IMR-90 (cell line): Measurements from ENCODE around the gene YBX2. TPM values are rescaled to one million over a fixed set of nuclear protein-coding genes. Genes with fewer than 3 reads are reported as not detected.

ENCODE experiments used
- ATAC-seq: fragments of 200-7000 bp; cut with Tn5 transposase; 2 replicates; pipeline ENCODE4 v1.9.1; 2020; ENCODE audit warnings: low read depth, mild to moderate bottlenecking, moderate library complexity
- BruUV-seq: library from RNA; stranded (reverse); fragments of 400-500 nt; replicated peaks from 2 replicates; lab custom pipeline; 2021; lab: Mats Ljungman, UMichigan
- CTCF ChIA-PET: fragments of 300-600 bp; formaldehyde crosslinking; extraction: SDS; loops from one replicate; lab custom pipeline; 2021; ENCODE audit warnings: antibody characterized with exemption; lab: Yijun Ruan, JAX
- POLR2A ChIA-PET: fragments of 300-600 bp; sonication (Branson Sonifier 250); formaldehyde crosslinking; loops from one replicate; lab custom pipeline; 2022; ENCODE audit warnings: antibody characterized with exemption; ENCODE audit not compliant: unreplicated experiment; lab: Charles Lee
- DNase-seq: peaks from one replicate; pipeline ENCODE4 v3.0.0; 2013
- H2AFZ ChIP-seq: replicated peaks from 2 replicates; pipeline ENCODE3; 2013; ENCODE audit warnings: low read length, mild to moderate bottlenecking; ENCODE audit not compliant: poor library complexity
- H2AK5ac ChIP-seq: 2 replicates; pipeline ENCODE4 v1.6.1; 2013; ENCODE audit warnings: low read depth, low read length, inconsistent platforms
- H2AK9ac ChIP-seq: replicated peaks from 2 replicates; pipeline ENCODE3; 2013; ENCODE audit warnings: mild to moderate bottlenecking, low read depth, low read length, moderate library complexity; ENCODE audit not compliant: poor library complexity
- H2BK120ac ChIP-seq: 2 replicates; pipeline ENCODE4 v1.6.1; 2013; ENCODE audit warnings: low read depth, low read length, inconsistent platforms
- H2BK15ac ChIP-seq: 3 replicates; pipeline ENCODE4 v1.6.1; 2013; ENCODE audit warnings: low read depth, low read length, inconsistent platforms
- H2BK20ac ChIP-seq: 2 replicates; pipeline ENCODE4 v1.6.1; 2013; ENCODE audit warnings: low read depth, mild to moderate bottlenecking, inconsistent platforms, low read length, moderate library complexity
- H2BK5ac ChIP-seq: 2 replicates; pipeline ENCODE4 v1.6.1; 2013; ENCODE audit warnings: mild to moderate bottlenecking, low read depth, low read length, inconsistent platforms; ENCODE audit not compliant: poor library complexity, severe bottlenecking
- H3K14ac ChIP-seq: replicated peaks from 2 replicates; pipeline ENCODE4 v1.6.1; 2013; ENCODE audit warnings: low read depth, low read length, inconsistent platforms
- H3K18ac ChIP-seq: 2 replicates; pipeline ENCODE4 v1.6.1; 2013; ENCODE audit warnings: low read depth, low read length, control low read depth
- H3K23ac ChIP-seq: 2 replicates; pipeline ENCODE4 v1.6.1; 2013; ENCODE audit warnings: low read depth, low read length, inconsistent platforms
- H3K27ac ChIP-seq: 2 replicates; pipeline ENCODE4 v1.5.1; 2013; ENCODE audit warnings: mild to moderate bottlenecking, control low read depth, low read length; ENCODE audit not compliant: insufficient read depth
- H3K27me3 ChIP-seq: 2 replicates; pipeline ENCODE4 v1.6.1; 2013; ENCODE audit warnings: low read length; ENCODE audit not compliant: control insufficient read depth, insufficient read depth
- H3K36me3 ChIP-seq: 2 replicates; pipeline ENCODE4 v1.6.1; 2013; ENCODE audit warnings: low read length, mixed read lengths; ENCODE audit not compliant: control insufficient read depth, insufficient read depth
- H3K4ac ChIP-seq: 2 replicates; pipeline ENCODE4 v1.6.1; 2013; ENCODE audit warnings: low read depth, low read length, inconsistent platforms
- H3K4me1 ChIP-seq: 2 replicates; pipeline ENCODE4 v1.6.1; 2013; ENCODE audit warnings: low read length, mixed read lengths; ENCODE audit not compliant: control insufficient read depth, insufficient read depth
- H3K4me2 ChIP-seq: 2 replicates; pipeline ENCODE4 v1.6.1; 2013; ENCODE audit warnings: low read depth, mild to moderate bottlenecking, control low read depth, low read length, moderate library complexity
- H3K4me3 ChIP-seq: 2 replicates; pipeline ENCODE4 v1.5.1; 2013; ENCODE audit warnings: low read depth, mild to moderate bottlenecking, control low read depth, low read length, moderate library complexity; ENCODE audit not compliant: insufficient read depth
- H3K56ac ChIP-seq: 2 replicates; pipeline ENCODE4 v1.6.1; 2013; ENCODE audit warnings: low read length, inconsistent platforms; ENCODE audit not compliant: insufficient read depth; ENCODE audit errors: extremely low read depth
- H3K79me1 ChIP-seq, 2 experiments: 2 replicates each; pipeline ENCODE4 v1.6.1; 2013; ENCODE audit warnings: low read length in 2 of 2, inconsistent platforms in 1 of 2, low read depth in 1 of 2
- H3K9ac ChIP-seq: 2 replicates; pipeline ENCODE4 v1.6.1; 2013; ENCODE audit warnings: low read depth, low read length, control low read depth
- H3K9me1 ChIP-seq: 2 replicates; pipeline ENCODE4 v1.6.1; 2013; ENCODE audit warnings: low read length, inconsistent platforms; ENCODE audit not compliant: insufficient read depth
- H3K9me3 ChIP-seq: 2 replicates; pipeline ENCODE4 v1.6.1; 2013; ENCODE audit warnings: low read length; ENCODE audit not compliant: control insufficient read depth, insufficient read depth
- H4K20me1 ChIP-seq: 2 replicates; pipeline ENCODE4 v1.6.1; 2013; ENCODE audit warnings: low read length, inconsistent platforms; ENCODE audit not compliant: insufficient read depth
- H4K5ac ChIP-seq: 2 replicates; pipeline ENCODE4 v1.6.1; 2013; ENCODE audit warnings: mild to moderate bottlenecking, low read depth, low read length, control low read depth
- H4K8ac ChIP-seq, 2 experiments: 2 replicates each; pipeline ENCODE4 v1.6.1; 2013; ENCODE audit warnings: low read depth in 2 of 2, low read length in 2 of 2, control low read depth in 1 of 2, inconsistent platforms in 1 of 2
- H4K91ac ChIP-seq: 2 replicates; pipeline ENCODE4 v1.6.1; 2013; ENCODE audit warnings: low read depth, low read length, inconsistent platforms; ENCODE audit not compliant: insufficient read depth
- MAFK ChIP-seq: IDR thresholded peaks from 2 replicates; pipeline ENCODE4 v1.6.1; 2012; ENCODE audit warnings: low read depth, low read length, improper control_type of control experiment
- MAZ ChIP-seq: IDR thresholded peaks from 2 replicates; pipeline ENCODE4 v1.6.1; 2012; ENCODE audit warnings: low read depth, mild to moderate bottlenecking, low read length, improper control_type of control experiment, moderate library complexity, borderline replicate concordance
- NFE2L2 ChIP-seq: fragments of 150-350 bp; IDR thresholded peaks from 2 replicates; pipeline ENCODE4 v1.6.1; 2016; ENCODE audit warnings: low read depth, mild to moderate bottlenecking, low read length
- RCOR1 ChIP-seq: IDR thresholded peaks from 2 replicates; pipeline ENCODE4 v1.6.1; 2012; ENCODE audit warnings: mild to moderate bottlenecking, low read length, improper control_type of control experiment; ENCODE audit not compliant: insufficient replicate concordance
- RFX5 ChIP-seq: IDR thresholded peaks from 2 replicates; pipeline ENCODE4 v1.8.0; 2012; ENCODE audit warnings: low read depth, mild to moderate bottlenecking, low read length, moderate library complexity
- SMC3 ChIP-seq: fragments of 150-350 bp; IDR thresholded peaks from 2 replicates; pipeline ENCODE4 v1.6.1; 2016; ENCODE audit warnings: low read depth, mild to moderate bottlenecking, antibody characterized with exemption, low read length, moderate library complexity
- WGBS, 2 experiments: methylation state at CpG; one replicate each; pipeline versions ENCODE4 v1.1.5 to v1.1.7; 2013; ENCODE audit warnings: missing lambda C conversion rate in 2 of 2; ENCODE audit not compliant: insufficient read length in 1 of 2; ENCODE audit errors: extremely low coverage in 2 of 2; 5-methylcytosine and 5-hydroxymethylcytosine counted together
- dilution Hi-C: fragments of 300-500 bp; cut with HindIII; formaldehyde crosslinking; loops from one replicate; pipeline ENCODE4 v1.14.3; 2018; ENCODE audit warnings: low sequenced_read_pairs; ENCODE audit not compliant: unreplicated experiment
- in situ Hi-C: fragments of 300-500 bp; cut with MboI; formaldehyde crosslinking; loops from 3 replicates; pipeline ENCODE4 v1.14.3; 2019; ENCODE audit warnings: low sequenced_read_pairs, inconsistent platforms, mixed read lengths
- intact Hi-C: fragments of 100-400 bp; cut with micrococcal nuclease; formaldehyde crosslinking; loops from 2 replicates; pipeline ENCODE4 v1.10.0; 2022
- polyA plus RNA-seq, 3 experiments: library from polyadenylated mRNA; depleted of rRNA; stranded (reverse); fragments of >200 nt; gene quantifications; 2 replicates each; pipeline ENCODE4 v1.2.3, GENCODE V29; 2012; ENCODE audit warnings: low replicate concordance in 1 of 3
- total RNA-seq: library from RNA; depleted of rRNA; stranded (reverse); fragments of >200 nt; gene quantifications from 2 replicates; pipeline ENCODE4 v1.2.3, GENCODE V29; 2012

YBX2 gene
- total and polyA plus RNA-seq, 2 of the 4 experiments (the other 2 are of a cell fraction): 0.17 TPM; not detected in 1

- Histone ChIP-seq H3K9me3 (no peaks in the 10 kb centered on the region), H3K4me2 (peak overlapping the region; percentile 82), H3K27me3 (peaks cover 13% of the 10 kb centered on the region; the same call in 1 of the 2 replicates), H4K91ac (no peak overlapping the region; the same call in 1 of the 2 replicates), H3K9me1 (peaks cover 10% of the 10 kb centered on the region), H4K20me1 (no peaks in the 10 kb centered on the region), H3K36me3 (peaks cover 26% of the 10 kb centered on the region), H3K14ac (no peak overlapping the region), H3K23ac (0 out of 2 replicates have a peak overlapping the region, but pooled peaks have one; percentile 45), H3K4me3 (peak overlapping the region; percentile 37), H2BK120ac (no peak overlapping the region), H3K56ac (no peak overlapping the region), H2AK5ac (no peak overlapping the region), H2BK15ac (no peak overlapping the region), H2AK9ac (peak overlapping the region; percentile 71), H3K4ac (peak overlapping the region; percentile 28; the same call in 1 of the 2 replicates), H4K5ac (peak overlapping the region; percentile 78), H4K8ac (peak overlapping the region in 1 of 2 experiments; percentile 56; a peak in 3 of 4 replicates), H3K4me1 (peaks cover 8% of the 10 kb centered on the region), H3K18ac (no peak overlapping the region), H3K79me1 (peaks cover 0 to 6% of the 10 kb centered on the region in 2 experiments; a peak in 1 of 4 replicates), H2BK20ac (no peak overlapping the region), H3K27ac (no peak overlapping the region), H2BK5ac (no peak overlapping the region), H2AFZ (peak overlapping the region; percentile 87), H3K9ac (no peak overlapping the region)
- CTCF ChIA-PET: no interaction called here
- POLR2A ChIA-PET: no interaction called here
- in situ Hi-C loops: no loop called here
- peak; percentile 48 for ATAC-seq
- 22% methylated on average over 41 of the region's 54 CpGs; no CpG with 5 or more reads in 1 of the 2 experiments for WGBS, 2 experiments
- no peak for DNase-seq
- dilution Hi-C loops: no loop called here
- BruUV-seq: no TSS peak
- intact Hi-C loops: no loop called here
- TF ChIP-seq RFX5 (no peak), MAZ (no peak), NFE2L2 (no peak), RCOR1 (no peak), SMC3 (no peak), MAFK (no peak)
These were observed 33.6 kb downstream of the YBX2 start for GRCh38 chr17:7260651-7261378.
